Gastrocnemius medialis (tissue), 4 donors: ENCODE results near the gene PCSK6.

ENCODE experiments used
- CTCF ChIP-seq, 5 experiments: fragments of 450-650 bp in 3 of 5; fragments of 200-600 bp in 2 of 5; sonication (generic) in 2 of 5; IDR thresholded peaks in 4 of 5; conservative IDR thresholded peaks in 1 of 5; 1 replicate in 4 of 5; 2 replicates in 1 of 5; pipeline ENCODE4 v1.5.1; 2016 to 2019; ENCODE audit warnings: antibody characterized with exemption in 5 of 5, mild to moderate bottlenecking in 3 of 5, moderate library complexity in 3 of 5
- POLR2A ChIP-seq, 2 donors: fragments of 450-650 bp; IDR thresholded peaks; one replicate each; pipeline ENCODE4 v1.6.1; 2017; ENCODE audit warnings: antibody characterized with exemption in 2 of 2, mild to moderate bottlenecking in 2 of 2, moderate library complexity in 2 of 2

- no peak for TF ChIP-seq CTCF (IDR thresholded peaks at IDR 0.05 in 4 of 5, conservative IDR thresholded peaks at IDR 0.05 in 1 of 5)
- no peak for TF ChIP-seq POLR2A (IDR thresholded peaks at IDR 0.05)
Measured at GRCh38 chr15:101378171-101378755, 111.2 kb downstream of the PCSK6 start.
